OCI-LY3 (cell line): ENCODE results near the gene ZSWIM2.

Source experiments
- H2AFZ ChIP-seq: fragments of 200-600, 300-600 bp; shearing (Covaris generic); 2 replicates; pipeline ENCODE4 v1.6.0; 2014; ENCODE audit warnings: antibody characterized with exemption, low read depth, low read length
- H3K27ac ChIP-seq: fragments of 200-600, 300-600 bp; sonication (generic); 2 replicates; pipeline ENCODE4 v1.5.1; 2014; ENCODE audit warnings: mild to moderate bottlenecking, low read length, moderate library complexity, mixed read lengths
- H3K27me3 ChIP-seq: fragments of 200-600, 300-600 bp; sonication (generic); 2 replicates; pipeline ENCODE4 v1.6.1; 2014; ENCODE audit warnings: low read depth, low read length, mixed read lengths
- H3K36me3 ChIP-seq: fragments of 200-600, 300-600 bp; sonication (generic); replicated peaks from 2 replicates; pipeline ENCODE3; 2014; ENCODE audit warnings: low read depth, low read length, mixed read lengths
- H3K4me1 ChIP-seq: fragments of 300-600, 200-600 bp; sonication (generic); 2 replicates; pipeline ENCODE4 v1.6.1; 2014; ENCODE audit warnings: low read length, mixed read lengths
- H3K4me2 ChIP-seq: fragments of 200-600, 300-600 bp; sonication (generic); 2 replicates; pipeline ENCODE4 v1.6.1; 2014; ENCODE audit warnings: low read length, mixed read lengths
- H3K4me3 ChIP-seq: fragments of 300-600, 200-600 bp; sonication (generic); 2 replicates; pipeline ENCODE4 v1.5.1; 2014; ENCODE audit warnings: antibody characterized with exemption, mild to moderate bottlenecking, low read length, moderate library complexity
- H3K79me2 ChIP-seq: fragments of 300-600, 200-600 bp; shearing (Covaris generic); 2 replicates; pipeline ENCODE4 v1.6.1; 2014; ENCODE audit warnings: mild to moderate bottlenecking, low read length, mixed read lengths
- H3K9ac ChIP-seq: fragments of 300-600, 200-600 bp; shearing (Covaris generic); 2 replicates; pipeline ENCODE4 v1.6.0; 2014; ENCODE audit warnings: mild to moderate bottlenecking, low read length, moderate library complexity
- H3K9me3 ChIP-seq: fragments of 200-600, 300-600 bp; shearing (Covaris generic); 2 replicates; pipeline ENCODE4 v1.6.1; 2014; ENCODE audit warnings: low read length, mixed read lengths; ENCODE audit not compliant: insufficient read depth
- H4K20me1 ChIP-seq: fragments of 200-600, 300-600 bp; sonication (generic); 2 replicates; pipeline ENCODE4 v1.6.1; 2016; ENCODE audit warnings: low read length, mixed read lengths; ENCODE audit not compliant: insufficient read depth
- CTCF ChIP-seq: fragments of 200-600, 300-600 bp; sonication (generic); IDR thresholded peaks from 2 replicates; pipeline ENCODE4 v1.5.1; 2014; ENCODE audit warnings: antibody characterized with exemption, low read length, low read depth
- EZH2phosphoT487 ChIP-seq: fragments of 200-600 bp; shearing (Covaris generic); IDR thresholded peaks from 2 replicates; pipeline ENCODE4 v1.6.1; 2018; ENCODE audit warnings: antibody characterized with exemption, mixed run types, low read depth

The ZSWIM2 gene

GRCh38 chr2:186841940-186842339, 7.0 kb downstream of the ZSWIM2 start:
- Histone ChIP-seq H3K4me2 (no peak overlapping the region), H3K79me2 (no peaks in the 10 kb centered on the region), H4K20me1 (no peaks in the 10 kb centered on the region), H3K4me1 (0 out of 2 replicates have a peak, but pooled peaks cover 5% of the 10 kb centered on the region), H3K9me3 (no peaks in the 10 kb centered on the region), H3K9ac (no peak overlapping the region), H3K4me3 (no peak overlapping the region), H3K27me3 (no peaks in the 10 kb centered on the region), H3K27ac (no peak overlapping the region), H3K36me3 (no peaks in the 10 kb centered on the region), H2AFZ (no peak overlapping the region)
- TF ChIP-seq CTCF (no peak), EZH2phosphoT487 (no peak)

- Histone ChIP-seq H3K79me2 (no peaks in the 10 kb centered on the region), H3K36me3 (no peaks in the 10 kb centered on the region), H3K9me3 (no peaks in the 10 kb centered on the region; the same call in 1 of the 2 replicates), H3K4me3 (no peak overlapping the region), H3K4me2 (no peak overlapping the region), H2AFZ (no peak overlapping the region), H3K27me3 (no peaks in the 10 kb centered on the region), H3K9ac (no peak overlapping the region), H4K20me1 (no peaks in the 10 kb centered on the region), H3K27ac (no peak overlapping the region), H3K4me1 (no peaks in the 10 kb centered on the region)
- no peak for TF ChIP-seq EZH2phosphoT487
- no peak for TF ChIP-seq CTCF
Observed at GRCh38 chr2:186835628-186836027, 13.3 kb downstream of the ZSWIM2 start.

GRCh38 chr2:186827862-186828492, 21.0 kb downstream of the ZSWIM2 start:
- Histone ChIP-seq H2AFZ (no peak overlapping the region), H3K9ac (no peak overlapping the region), H4K20me1 (no peaks in the 10 kb centered on the region), H3K4me1 (peaks cover 16% of the 10 kb centered on the region), H3K4me3 (no peak overlapping the region), H3K27ac (no peak overlapping the region), H3K79me2 (no peaks in the 10 kb centered on the region), H3K4me2 (peak overlapping the region; percentile 6; the same call in 1 of the 2 replicates), H3K36me3 (no peaks in the 10 kb centered on the region), H3K9me3 (no peaks in the 10 kb centered on the region), H3K27me3 (no peaks in the 10 kb centered on the region)
- no peak for TF ChIP-seq CTCF
- TF ChIP-seq EZH2phosphoT487 = no peak

- Histone ChIP-seq H3K4me3 (no peak overlapping the region), H3K9me3 (no peaks in the 10 kb centered on the region), H3K4me2 (peak overlapping the region; percentile 6; the same call in 1 of the 2 replicates), H3K27ac (no peak overlapping the region), H3K27me3 (no peaks in the 10 kb centered on the region), H2AFZ (no peak overlapping the region), H3K9ac (no peak overlapping the region), H4K20me1 (no peaks in the 10 kb centered on the region), H3K4me1 (peaks cover 16% of the 10 kb centered on the region), H3K36me3 (no peaks in the 10 kb centered on the region), H3K79me2 (no peaks in the 10 kb centered on the region)
- TF ChIP-seq CTCF (no peak), EZH2phosphoT487 (no peak)
Observed at GRCh38 chr2:186827411-186827810, 21.6 kb downstream of the ZSWIM2 start.
